Measurements from ENCODE around the gene HES3.
A peak's percentile ranks its signal among the peaks of the same experiment; 100 is the strongest.

HES3 gene

DNA sequence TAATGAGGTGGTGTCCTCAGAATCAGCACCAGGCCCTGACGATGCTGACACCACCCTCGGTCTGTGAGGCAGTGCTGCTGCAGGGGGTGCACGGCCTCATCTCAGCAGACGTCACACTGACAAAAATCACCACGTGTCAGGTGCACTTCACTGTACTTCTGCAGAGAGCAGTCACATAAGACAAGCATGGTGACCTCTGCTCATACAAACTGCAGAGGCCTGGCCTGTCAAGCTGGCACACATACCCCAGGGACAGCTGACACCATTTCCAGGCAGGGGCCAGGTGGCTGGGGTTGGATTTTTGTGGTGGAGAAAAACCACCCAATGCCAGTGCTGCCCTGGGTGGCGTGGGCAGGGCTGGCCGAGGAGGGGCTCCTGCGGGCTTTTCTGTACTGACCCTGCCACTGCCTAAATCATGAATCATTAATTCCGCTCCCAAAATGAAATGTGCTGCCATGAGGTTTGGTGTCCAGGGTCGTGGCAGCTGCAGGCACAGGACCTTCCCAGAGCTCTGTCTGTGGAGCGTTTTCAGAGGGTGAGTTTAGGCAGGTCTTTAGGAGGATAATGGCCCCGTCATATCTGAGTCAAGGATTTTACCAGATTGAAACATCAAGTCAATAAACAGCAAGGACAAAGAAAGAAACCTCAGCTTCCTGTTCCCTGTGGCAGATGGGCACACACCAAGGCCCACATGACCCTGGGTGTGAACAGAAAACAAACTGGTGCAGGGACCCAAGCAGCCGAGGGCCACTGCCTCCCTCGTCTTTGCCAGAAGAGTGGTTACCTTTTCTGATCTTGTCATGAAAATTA, 50.3 kb downstream of the HES3 start:
- ChIA-PET CTCF (no interaction called here), POLR2A (ENCODE audit: low non-redundant PET) (interaction anchor here (0.8 kb wide), 1 partner anchor 35 kb away, joined by 3 read pairs; no protein-coding TSS in a partner anchor)
- peak overlapping the region; percentile 24 for H3K27ac ChIP-seq
- no peak for DNase-seq (ENCODE audit: low spot score)
- TF ChIP-seq, protein P1, sequence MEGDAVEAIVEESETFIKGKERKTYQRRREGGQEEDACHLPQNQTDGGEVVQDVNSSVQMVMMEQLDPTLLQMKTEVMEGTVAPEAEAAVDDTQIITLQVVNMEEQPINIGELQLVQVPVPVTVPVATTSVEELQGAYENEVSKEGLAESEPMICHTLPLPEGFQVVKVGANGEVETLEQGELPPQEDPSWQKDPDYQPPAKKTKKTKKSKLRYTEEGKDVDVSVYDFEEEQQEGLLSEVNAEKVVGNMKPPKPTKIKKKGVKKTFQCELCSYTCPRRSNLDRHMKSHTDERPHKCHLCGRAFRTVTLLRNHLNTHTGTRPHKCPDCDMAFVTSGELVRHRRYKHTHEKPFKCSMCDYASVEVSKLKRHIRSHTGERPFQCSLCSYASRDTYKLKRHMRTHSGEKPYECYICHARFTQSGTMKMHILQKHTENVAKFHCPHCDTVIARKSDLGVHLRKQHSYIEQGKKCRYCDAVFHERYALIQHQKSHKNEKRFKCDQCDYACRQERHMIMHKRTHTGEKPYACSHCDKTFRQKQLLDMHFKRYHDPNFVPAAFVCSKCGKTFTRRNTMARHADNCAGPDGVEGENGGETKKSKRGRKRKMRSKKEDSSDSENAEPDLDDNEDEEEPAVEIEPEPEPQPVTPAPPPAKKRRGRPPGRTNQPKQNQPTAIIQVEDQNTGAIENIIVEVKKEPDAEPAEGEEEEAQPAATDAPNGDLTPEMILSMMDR (conservative IDR thresholded peaks at IDR 0.05; ENCODE audit: low read depth), result no peak

DNA sequence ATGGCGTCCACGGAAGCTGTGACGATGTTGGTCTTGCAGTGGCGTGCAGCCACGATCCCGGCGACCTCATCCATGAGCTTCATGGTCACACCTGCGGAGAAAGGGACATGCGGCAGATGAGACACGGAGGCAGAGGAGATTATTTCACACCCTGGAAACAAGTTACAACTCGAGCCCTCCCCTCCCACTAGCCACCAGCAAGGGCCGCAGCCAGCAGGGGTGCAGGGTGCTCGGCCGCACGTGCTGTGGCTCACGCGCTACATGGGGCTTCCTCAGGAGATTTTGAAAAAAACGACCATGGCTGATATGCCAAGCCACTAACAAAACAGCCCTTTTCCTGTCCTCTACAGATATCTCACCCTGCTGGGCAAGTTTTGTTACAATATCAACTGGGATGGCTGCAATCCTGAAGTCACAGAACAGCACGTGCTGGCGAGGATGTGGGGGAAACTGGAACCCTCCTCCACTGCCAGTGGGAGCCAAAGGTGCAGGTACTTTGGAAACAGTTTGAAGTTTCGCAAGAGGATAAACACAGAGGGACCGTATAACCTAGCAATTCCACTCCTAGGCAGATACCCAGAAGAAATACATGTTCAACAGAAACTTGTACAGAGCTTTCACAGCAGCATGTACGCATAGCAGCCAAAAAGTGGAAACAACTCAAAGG, 51.0 kb downstream of the HES3 start:
- peak overlapping the region; percentile 24 for H3K27ac ChIP-seq
- no peak for DNase-seq (ENCODE audit: low spot score)
- ChIA-PET POLR2A (ENCODE audit: low non-redundant PET) (interaction anchor here (0.8 kb wide), 1 partner anchor 36 kb away, joined by 3 read pairs; no protein-coding TSS in a partner anchor), CTCF (interaction anchor here (0.5 kb wide), 1 partner anchor 8 kb away, joined by 3 read pairs; no protein-coding TSS in a partner anchor)
- TF ChIP-seq, protein P1 (conservative IDR thresholded peaks at IDR 0.05; ENCODE audit: low read depth), result no peak
